Stimulated activated CD4-positive, alpha-beta T cell treated with anti-CD3 and anti-CD28 coated beads, Interleukin-2, amount 100 ng/mL, for 4 hours (primary cell): ENCODE data around the gene PKLR.

Source experiments
- DNase-seq: peaks from one replicate; pipeline ENCODE4 v3.0.0-alpha.2; 2020; ENCODE audit warnings: low read depth

Gene PKLR

DNA sequence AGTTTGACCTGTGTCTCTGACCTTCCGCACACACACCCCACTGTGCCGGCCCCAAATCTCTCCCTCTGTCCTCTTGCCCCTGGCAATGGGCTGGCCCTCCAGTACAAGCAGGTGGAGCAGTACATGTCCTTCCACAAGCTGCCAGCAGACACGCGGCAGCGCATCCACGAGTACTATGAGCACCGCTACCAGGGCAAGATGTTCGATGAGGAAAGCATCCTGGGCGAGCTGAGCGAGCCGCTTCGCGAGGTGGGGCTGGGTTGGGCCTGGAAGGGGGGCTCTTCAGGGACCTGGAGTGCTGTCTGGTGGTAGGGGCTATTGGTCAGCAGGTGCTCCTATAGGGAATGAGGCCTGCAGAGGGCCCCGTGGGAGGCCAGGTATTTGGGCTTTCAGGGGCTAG is 16.2 kb downstream of the PKLR start:
- no peak for DNase-seq

DNA sequence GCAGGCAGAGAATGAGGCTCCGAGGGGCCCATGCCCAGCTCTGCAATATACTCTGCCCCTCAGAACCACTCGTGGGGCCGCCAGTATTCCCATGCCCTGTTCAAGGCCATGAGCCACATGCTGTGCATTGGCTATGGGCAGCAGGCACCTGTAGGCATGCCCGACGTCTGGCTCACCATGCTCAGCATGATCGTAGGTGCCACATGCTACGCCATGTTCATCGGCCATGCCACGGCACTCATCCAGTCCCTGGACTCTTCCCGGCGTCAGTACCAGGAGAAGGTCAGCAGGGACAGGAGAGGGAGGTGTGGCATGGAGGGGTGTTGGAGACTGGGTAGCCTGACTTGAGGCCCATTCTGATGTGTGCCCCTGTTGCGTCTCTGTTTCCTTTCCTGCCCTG is 16.8 kb downstream of the PKLR start:
- DNase-seq = no peak

DNA sequence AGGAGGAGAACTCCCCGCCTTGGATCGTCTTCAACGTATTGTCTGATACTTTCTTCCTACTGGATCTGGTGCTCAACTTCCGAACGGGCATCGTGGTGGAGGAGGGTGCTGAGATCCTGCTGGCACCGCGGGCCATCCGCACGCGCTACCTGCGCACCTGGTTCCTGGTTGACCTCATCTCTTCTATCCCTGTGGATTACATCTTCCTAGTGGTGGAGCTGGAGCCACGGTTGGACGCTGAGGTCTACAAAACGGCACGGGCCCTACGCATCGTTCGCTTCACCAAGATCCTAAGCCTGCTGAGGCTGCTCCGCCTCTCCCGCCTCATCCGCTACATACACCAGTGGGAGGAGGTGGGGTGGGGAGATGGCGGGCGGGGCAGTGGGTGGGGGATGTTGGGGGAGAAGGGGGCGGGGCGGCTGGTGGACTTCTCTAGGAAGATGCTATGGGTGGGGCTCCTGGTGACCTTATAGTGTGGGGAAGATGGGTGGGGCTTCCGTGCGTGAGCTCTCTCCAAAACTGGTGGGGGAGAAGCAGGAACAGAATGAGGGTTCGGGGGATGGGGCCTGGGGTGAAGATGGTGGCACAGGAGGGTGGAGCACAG is 18.6 kb downstream of the PKLR start:
- DNase-seq = no peak

GRCh38 chr1:155279268-155279667 is 22.0 kb downstream of the PKLR start:
- no peak for DNase-seq

DNA sequence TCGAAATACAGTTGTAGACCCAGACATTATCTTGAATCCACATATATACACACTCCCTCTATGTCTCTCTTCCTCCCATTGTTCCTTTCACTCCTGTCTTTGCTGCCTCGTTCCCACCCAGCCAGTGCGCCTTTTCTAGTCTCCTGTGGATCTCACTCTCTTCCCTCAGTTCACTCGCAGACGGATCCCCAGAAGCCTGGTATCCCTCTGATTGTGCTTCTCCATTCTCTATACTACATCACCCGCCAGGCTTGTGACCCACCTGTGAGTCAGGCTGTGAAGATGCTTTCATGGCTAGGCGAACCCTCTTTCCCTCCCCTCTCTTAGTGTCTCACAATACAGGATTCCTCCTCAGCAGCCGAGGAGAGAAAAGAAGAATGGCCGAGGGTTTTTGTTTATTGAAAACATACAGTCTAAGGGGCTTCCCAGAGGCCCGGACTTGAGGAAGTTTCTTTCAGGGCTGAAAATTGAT is 22.5 kb downstream of the PKLR start:
- DNase-seq = no peak

GRCh38 chr1:155277902-155278688 is 23.1 kb downstream of the PKLR start:
- peak; percentile 59 for DNase-seq

- DNase-seq = peak; percentile 93
Measured at GRCh38 chr1:155277070-155277901, 24.0 kb downstream of the PKLR start, which contains the start of gene HCN3. Gene HCN3, plus strand, starts transcription at chr1:155277463. Its CDS starts 128 bp downstream, at chr1:155277591.

DNA sequence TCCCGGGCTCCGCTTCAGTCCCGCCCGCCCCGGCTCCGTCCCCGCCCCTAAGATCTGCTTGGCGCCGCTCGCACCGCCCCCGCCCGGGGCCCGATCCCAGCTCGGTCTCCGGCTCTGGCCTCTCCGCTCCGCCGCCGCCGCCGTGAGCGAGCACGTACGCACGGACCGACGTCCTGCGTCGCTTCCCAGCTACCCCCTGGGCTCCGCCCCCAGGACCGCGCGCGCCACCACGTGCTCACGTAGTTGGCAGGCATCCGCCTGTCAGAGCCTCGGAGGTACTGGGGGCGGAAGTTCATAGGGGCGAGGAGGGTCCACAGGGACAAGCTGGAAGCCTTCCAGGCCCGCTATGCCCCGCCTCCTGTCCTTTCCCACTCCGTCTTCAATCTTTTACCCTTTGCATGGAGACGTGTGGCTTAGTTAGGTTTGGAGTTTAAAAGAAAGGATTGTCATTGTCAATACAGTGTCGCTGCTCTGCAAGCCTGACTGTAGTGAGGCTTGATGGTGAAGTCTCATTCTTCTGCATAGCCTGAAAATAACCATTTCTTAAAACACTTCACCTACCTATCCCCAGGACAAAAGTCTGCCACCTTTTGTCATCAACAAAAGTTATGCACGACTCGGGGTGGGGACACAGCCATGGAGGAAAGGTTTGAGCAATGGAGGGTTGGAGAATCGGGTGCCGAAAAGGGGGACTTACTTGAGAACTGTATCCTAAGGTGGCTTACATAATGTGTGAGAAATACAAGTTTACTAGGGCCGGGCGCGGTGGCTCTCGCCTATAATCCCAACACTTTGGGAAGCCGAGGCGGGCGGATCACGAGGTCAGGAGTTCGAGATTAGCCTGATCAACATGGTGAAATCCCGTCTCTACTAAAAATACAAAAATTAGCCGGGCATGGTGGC is 27.6 kb downstream of the PKLR start, which contains the start of gene CLK2:
Gene CLK2, minus strand, starts transcription at position 162 of the 903 bp plus-strand sequence. CDS start 2,527 bp downstream, outside the sequence.
- peak; percentile 96 for DNase-seq

GRCh38 chr1:155272466-155273342 is 28.5 kb downstream of the PKLR start:
- no peak for DNase-seq

DNA sequence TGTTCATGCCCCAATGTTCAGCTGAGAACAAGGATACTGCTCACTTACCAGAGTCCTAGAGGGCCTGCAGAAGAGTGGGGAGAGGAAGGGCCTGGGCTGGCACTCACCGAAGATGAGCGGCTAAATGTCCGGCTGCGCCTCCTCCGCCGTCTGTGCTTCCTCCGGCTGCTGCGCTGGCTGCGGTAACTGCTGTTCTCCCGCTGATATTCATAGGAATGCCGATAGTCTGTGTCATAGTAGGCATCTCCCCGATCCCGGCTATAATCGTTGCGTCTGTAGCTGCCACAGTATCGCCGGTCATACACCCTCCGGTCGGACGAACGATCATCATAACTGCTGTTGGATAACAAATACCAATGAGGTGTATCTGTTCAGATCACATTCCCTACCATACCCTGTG is 31.9 kb downstream of the PKLR start:
- DNase-seq = no peak

DNA sequence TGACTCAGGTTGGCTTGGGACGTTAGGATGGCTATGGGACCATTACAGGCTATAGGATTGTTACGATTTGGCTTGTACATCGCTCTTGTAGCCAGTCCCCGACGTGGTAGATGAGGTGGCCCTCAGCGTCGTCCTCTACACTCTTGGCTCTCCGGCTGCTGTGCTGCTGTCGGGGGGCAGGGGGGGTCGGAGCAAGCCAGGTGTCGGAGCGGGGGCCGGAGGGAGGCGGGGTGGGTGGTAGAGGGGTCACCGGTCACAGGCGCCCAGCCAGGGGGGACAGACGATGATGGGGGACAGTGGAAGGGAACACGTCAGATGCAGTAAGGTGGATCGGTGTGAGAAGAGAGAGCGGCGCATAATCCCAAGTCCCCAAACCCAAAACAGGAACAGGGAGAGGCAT is 32.6 kb downstream of the PKLR start:
- DNase-seq = no peak

- no peak for DNase-seq
Measured at GRCh38 chr1:155267373-155267772, 33.9 kb downstream of the PKLR start.

DNA sequence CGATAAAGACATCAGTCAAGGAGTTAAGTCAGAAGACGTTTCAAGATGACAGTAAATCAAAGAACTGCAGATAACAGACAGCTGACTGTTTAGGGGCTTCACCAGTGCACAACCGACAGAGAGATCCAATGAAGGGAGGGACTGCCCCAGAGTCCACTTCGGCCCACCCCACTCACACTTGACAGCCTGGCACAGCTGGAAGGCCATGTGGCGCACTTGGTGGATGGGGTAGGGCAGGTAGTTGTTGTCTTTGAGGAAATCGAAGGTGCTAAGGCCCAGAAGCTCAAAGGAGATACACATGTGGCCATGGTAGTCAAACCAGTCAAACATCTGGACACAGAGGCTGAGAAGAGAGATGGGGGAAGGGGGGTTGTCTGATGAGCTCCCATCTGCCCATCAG is 34.7 kb downstream of the PKLR start:
- no peak for DNase-seq

DNA sequence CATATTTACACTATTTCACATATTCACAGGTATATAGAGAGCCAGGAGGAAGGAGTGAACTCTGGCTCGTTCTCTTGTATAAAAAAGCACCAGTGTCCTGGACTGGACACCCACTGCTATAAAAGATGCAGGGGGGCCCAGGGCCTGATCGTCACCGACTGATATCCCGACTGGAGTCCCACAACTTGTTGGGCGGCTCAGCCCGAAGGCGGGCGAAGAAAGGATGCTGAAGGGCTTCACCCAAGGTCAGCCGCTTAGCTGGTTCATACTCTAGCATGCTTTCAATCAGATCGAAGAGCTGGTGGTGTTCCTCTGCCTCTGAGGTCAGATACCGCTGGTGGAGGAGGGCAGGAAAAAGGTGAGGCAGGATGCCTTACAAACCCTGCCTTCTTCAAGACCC is 38.2 kb downstream of the PKLR start:
- no peak for DNase-seq

GRCh38 chr1:155261852-155262673 is 39.2 kb downstream of the PKLR start, which contains the start of gene SCAMP3:
Gene SCAMP3, minus strand, starts transcription at chr1:155262360. Its CDS starts 209 bp downstream, at chr1:155262151.
- peak; percentile 80 for DNase-seq

GRCh38 chr1:155261493-155261851 is 39.8 kb downstream of the PKLR start:
- no peak for DNase-seq

DNA sequence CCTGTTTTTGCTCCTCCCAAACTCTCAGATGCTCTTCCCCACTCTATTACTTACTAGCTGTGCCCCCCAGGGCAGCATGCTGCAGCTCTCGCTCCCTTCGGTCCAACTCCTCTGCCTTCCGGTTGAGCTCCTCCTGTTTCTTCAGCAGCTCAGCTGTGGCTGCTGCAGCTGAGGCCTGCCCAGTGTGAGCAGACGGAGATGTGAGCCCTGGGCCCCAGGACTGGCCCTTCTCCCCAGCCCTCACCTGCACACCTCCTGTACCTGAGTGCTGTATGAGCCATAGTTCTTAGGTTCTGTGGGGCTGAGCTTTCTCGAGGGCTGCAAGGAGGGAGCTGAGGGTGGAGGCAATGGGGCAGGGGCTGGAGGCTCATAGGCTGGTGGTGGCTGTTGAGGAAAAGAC is 41.0 kb downstream of the PKLR start:
- no peak for DNase-seq

- DNase-seq = no peak
Measured at GRCh38 chr1:155256058-155256852, 45.0 kb downstream of the PKLR start.
